Tibial nerve (tissue), 4 donors: ENCODE results near the gene SPAG8.
A peak's percentile ranks its signal among the peaks of the same experiment; 100 is the strongest.

Experiments used
- EP300 ChIP-seq, 2 donors: sonication (generic); formaldehyde crosslinking; IDR thresholded peaks; one replicate each; pipeline ENCODE4 v1.6.1; 2017; ENCODE audit warnings: antibody characterized with exemption in 2 of 2, mild to moderate bottlenecking in 1 of 2
- POLR2A ChIP-seq, 2 donors: fragments of 450-650 bp; IDR thresholded peaks; one replicate each; pipeline ENCODE4 v1.6.1; 2017; ENCODE audit warnings: antibody characterized with exemption in 2 of 2, mild to moderate bottlenecking in 2 of 2, moderate library complexity in 2 of 2
- TF ChIP-seq, protein P1 (sequence below), 5 experiments: fragments of 200-600 bp in 3 of 5; fragments of 450-650 bp in 2 of 5; sonication (generic) in 3 of 5; IDR thresholded peaks; one replicate each; pipeline ENCODE4 v1.5.1; 2016 to 2019; ENCODE audit warnings: antibody characterized with exemption in 5 of 5, mild to moderate bottlenecking in 3 of 5, moderate library complexity in 2 of 5

DNA sequence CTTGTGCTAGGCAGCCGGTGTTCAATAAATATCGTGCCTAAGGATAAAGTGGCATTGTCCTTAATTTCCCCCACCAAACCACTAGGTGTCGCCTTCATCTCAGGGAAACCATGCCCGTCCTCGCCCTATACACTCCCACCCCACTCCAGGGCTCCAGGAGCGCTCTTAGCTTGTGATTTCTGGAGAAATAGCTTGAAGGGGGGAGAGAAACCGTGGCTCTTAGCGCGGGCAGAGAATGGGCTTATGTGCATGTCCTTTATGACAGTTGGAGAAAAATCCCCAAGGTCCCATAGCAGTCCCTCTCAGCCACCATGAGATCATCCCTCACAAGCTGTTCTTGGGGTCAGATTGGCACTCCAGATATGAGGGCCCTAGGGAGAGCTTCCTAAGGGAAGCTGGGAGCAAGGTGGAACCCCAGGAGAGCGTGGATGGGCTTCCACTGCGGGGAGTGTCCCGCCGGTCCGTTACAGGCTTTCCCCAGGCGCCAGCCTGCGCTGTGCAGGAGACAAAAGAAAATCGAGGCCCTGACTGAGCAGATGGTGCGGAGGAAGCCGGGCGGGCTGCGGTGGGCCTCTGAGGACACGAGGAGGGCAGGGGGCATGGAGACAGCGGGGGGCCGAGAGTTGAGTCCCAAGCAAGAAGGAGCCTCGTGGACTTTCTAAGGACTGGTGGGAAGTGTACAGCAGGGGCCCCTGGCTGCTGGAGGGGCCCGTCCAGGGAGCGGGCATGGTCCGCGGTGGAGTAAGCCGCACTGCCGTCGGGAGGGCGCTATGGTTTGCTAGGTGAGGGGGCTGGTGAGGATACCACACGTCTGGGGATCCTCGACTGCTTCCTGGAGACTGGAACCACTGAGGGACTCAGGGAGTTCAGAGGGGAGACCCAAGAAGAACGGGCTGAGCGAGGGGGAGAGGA lies 21.4 kb downstream of the SPAG8 start:
- TF ChIP-seq, protein P1, sequence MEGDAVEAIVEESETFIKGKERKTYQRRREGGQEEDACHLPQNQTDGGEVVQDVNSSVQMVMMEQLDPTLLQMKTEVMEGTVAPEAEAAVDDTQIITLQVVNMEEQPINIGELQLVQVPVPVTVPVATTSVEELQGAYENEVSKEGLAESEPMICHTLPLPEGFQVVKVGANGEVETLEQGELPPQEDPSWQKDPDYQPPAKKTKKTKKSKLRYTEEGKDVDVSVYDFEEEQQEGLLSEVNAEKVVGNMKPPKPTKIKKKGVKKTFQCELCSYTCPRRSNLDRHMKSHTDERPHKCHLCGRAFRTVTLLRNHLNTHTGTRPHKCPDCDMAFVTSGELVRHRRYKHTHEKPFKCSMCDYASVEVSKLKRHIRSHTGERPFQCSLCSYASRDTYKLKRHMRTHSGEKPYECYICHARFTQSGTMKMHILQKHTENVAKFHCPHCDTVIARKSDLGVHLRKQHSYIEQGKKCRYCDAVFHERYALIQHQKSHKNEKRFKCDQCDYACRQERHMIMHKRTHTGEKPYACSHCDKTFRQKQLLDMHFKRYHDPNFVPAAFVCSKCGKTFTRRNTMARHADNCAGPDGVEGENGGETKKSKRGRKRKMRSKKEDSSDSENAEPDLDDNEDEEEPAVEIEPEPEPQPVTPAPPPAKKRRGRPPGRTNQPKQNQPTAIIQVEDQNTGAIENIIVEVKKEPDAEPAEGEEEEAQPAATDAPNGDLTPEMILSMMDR (IDR thresholded peaks at IDR 0.05), result peak; percentile 82 to 91 (median 87)
- TF ChIP-seq POLR2A (IDR thresholded peaks at IDR 0.05) (no peak), EP300 (IDR thresholded peaks at IDR 0.05) (no peak)
